HepG2 (cell line): ENCODE results near the gene COL9A2. TPM values are rescaled to one million over a fixed set of nuclear protein-coding genes. Genes with fewer than 3 reads are reported as not detected.
A peak's percentile ranks its signal among the peaks of the same experiment; 100 is the strongest.

Experiments used
- CBX2 ChIP-seq, 2 experiments: fragments of 200-600 bp in 1 of 2; sonication (generic); formaldehyde crosslinking in 1 of 2; IDR thresholded peaks; 2 replicates each; pipeline versions ENCODE4 v1.7.0 to v1.8.1; 2018 to 2022; ENCODE audit warnings: low read depth in 2 of 2, low read length in 1 of 2, mild to moderate bottlenecking in 1 of 2, missing genetic modification reagents in 1 of 2
- CEBPG ChIP-seq: IDR thresholded peaks from 2 replicates; pipeline ENCODE4 v1.6.1; 2016
- CTCF ChIP-seq: sonication (generic); formaldehyde crosslinking; IDR thresholded peaks from 2 replicates; pipeline ENCODE4 v1.5.0; 2020; ENCODE audit warnings: mild to moderate bottlenecking, missing genetic modification reagents, moderate library complexity
- ELF1 ChIP-seq: sonication (generic); formaldehyde crosslinking; IDR thresholded peaks from 2 replicates; pipeline ENCODE4 v1.4.0; 2020; ENCODE audit warnings: missing genetic modification reagents
- FOXK1 ChIP-seq: sonication (generic); formaldehyde crosslinking; IDR thresholded peaks from 2 replicates; pipeline ENCODE4 v1.4.0; 2020; ENCODE audit warnings: low read depth, missing genetic modification reagents, borderline replicate concordance
- FOXO4 ChIP-seq: sonication (generic); formaldehyde crosslinking; conservative IDR thresholded peaks from 2 replicates; pipeline ENCODE4 v1.8.1; 2023; ENCODE audit warnings: missing genetic modification reagents
- GFI1 ChIP-seq: sonication (generic); formaldehyde crosslinking; IDR thresholded peaks from 2 replicates; pipeline ENCODE4 v1.5.0; 2020; ENCODE audit warnings: missing genetic modification reagents, mild to moderate bottlenecking, borderline replicate concordance
- HHEX ChIP-seq: IDR thresholded peaks from 2 replicates; pipeline ENCODE4 v1.6.1; 2016; ENCODE audit warnings: control low read depth
- HMG20B ChIP-seq: conservative IDR thresholded peaks from 2 replicates; pipeline ENCODE4 v1.6.1; 2016; ENCODE audit warnings: missing genetic modification reagents, missing compliant biosample characterization
- KDM4B ChIP-seq: sonication (generic); formaldehyde crosslinking; IDR thresholded peaks from 2 replicates; pipeline ENCODE4 v1.4.0; 2020; ENCODE audit warnings: missing genetic modification reagents
- MLLT10 ChIP-seq: sonication (generic); formaldehyde crosslinking; IDR thresholded peaks from 2 replicates; pipeline ENCODE4 v1.4.0; 2020; ENCODE audit warnings: missing genetic modification reagents
- PAX8 ChIP-seq: sonication (generic); formaldehyde crosslinking; IDR thresholded peaks from 2 replicates; pipeline ENCODE4 v1.8.0; 2022; ENCODE audit warnings: mild to moderate bottlenecking, missing genetic modification reagents, borderline replicate concordance
- PHF8 ChIP-seq: sonication (generic); formaldehyde crosslinking; IDR thresholded peaks from 2 replicates; pipeline ENCODE4 v1.5.0; 2020; ENCODE audit warnings: missing genetic modification reagents
- RBM22 ChIP-seq: fragments of 200-400 bp; formaldehyde crosslinking; optimal IDR thresholded peaks from 2 replicates; pipeline ENCODE3; 2017; ENCODE audit warnings: mild to moderate bottlenecking, low read length, moderate library complexity
- RCOR2 ChIP-seq: IDR thresholded peaks from 2 replicates; pipeline ENCODE4 v1.6.1; 2016; ENCODE audit warnings: missing biosample characterization, missing genetic modification reagents
- SAP130 ChIP-seq: IDR thresholded peaks from 2 replicates; pipeline ENCODE4 v1.6.1; 2016; ENCODE audit warnings: low read depth
- SMARCC2 ChIP-seq: fragments of 450-650 bp; IDR thresholded peaks from 2 replicates; pipeline ENCODE4 v1.6.1; 2017; ENCODE audit warnings: antibody characterized with exemption, mild to moderate bottlenecking
- U2AF1 ChIP-seq: fragments of 200-400 bp; formaldehyde crosslinking; optimal IDR thresholded peaks from 2 replicates; pipeline ENCODE3; 2017; ENCODE audit warnings: mild to moderate bottlenecking, low read depth, low read length
- ZNF124 ChIP-seq: sonication (generic); formaldehyde crosslinking; IDR thresholded peaks from 2 replicates; pipeline ENCODE4 v1.4.0; 2020; ENCODE audit warnings: missing genetic modification reagents
- ZNF234 ChIP-seq: sonication (generic); formaldehyde crosslinking; conservative IDR thresholded peaks from 2 replicates; pipeline ENCODE4 v1.5.1; 2020; ENCODE audit warnings: mild to moderate bottlenecking, missing genetic modification reagents
- ZNF260 ChIP-seq: sonication (generic); formaldehyde crosslinking; IDR thresholded peaks from 2 replicates; pipeline ENCODE4 v1.4.0; 2020; ENCODE audit warnings: missing genetic modification reagents, low read depth, mild to moderate bottlenecking, borderline replicate concordance
- ZNF331 ChIP-seq: sonication (generic); formaldehyde crosslinking; IDR thresholded peaks from 2 replicates; pipeline ENCODE4 v1.4.0; 2020; ENCODE audit warnings: missing genetic modification reagents
- ZNF772 ChIP-seq: sonication (generic); formaldehyde crosslinking; IDR thresholded peaks from 2 replicates; pipeline ENCODE4 v1.5.0; 2020; ENCODE audit warnings: mild to moderate bottlenecking, missing genetic modification reagents
- polyA plus RNA-seq, 8 experiments: library from polyadenylated mRNA; depleted of rRNA in 3 of 8; stranded (reverse) in 7 of 8; unstranded in 1 of 8; fragments of >200 nt; fragmentation: Illumina TruSeq in 4 of 8; extraction: Trizol in 4 of 8; gene quantifications; 2 replicates each; pipeline versions ENCODE4 v1.2.1 to v1.2.3, GENCODE V29; 2011 to 2016; ENCODE audit warnings: low read depth in 4 of 8, missing spikeins in 1 of 8, mixed read lengths in 1 of 8; ENCODE audit not compliant: insufficient read depth in 1 of 8
- total RNA-seq, 5 experiments: library from RNA; depleted of rRNA; stranded (reverse); fragments of >200 nt; fragmentation: Illumina TruSeq; extraction: Trizol; gene quantifications; 2 replicates each; pipeline ENCODE4 v1.2.3, GENCODE V29; 2016; ENCODE audit warnings: low read depth in 1 of 5
- TF ChIP-seq, protein P1 (sequence below): sonication (generic); formaldehyde crosslinking; IDR thresholded peaks from 2 replicates; pipeline ENCODE4 v1.8.1; 2022; ENCODE audit warnings: mild to moderate bottlenecking, missing genetic modification reagents
- TF ChIP-seq, protein P2 (sequence below): IDR thresholded peaks from 2 replicates; pipeline ENCODE4 v1.6.1; 2012; ENCODE audit warnings: low read depth, low read length, improper control_type of control experiment
- TF ChIP-seq, protein P3 (sequence below): sonication (generic); formaldehyde crosslinking; conservative IDR thresholded peaks from 2 replicates; pipeline ENCODE4 v1.8.0; 2022; ENCODE audit warnings: missing genetic modification reagents

The COL9A2 gene
- total and polyA plus RNA-seq, 2 of the 13 experiments (the other 11 are each of a cell fraction or from before 2014, with no cell fraction given), result 20.2 to 26.9 TPM

- TF ChIP-seq ZNF260 (CRISPR knock-in tag) (no peak), HHEX (CRISPR knock-in tag) (no peak), ZNF331 (CRISPR knock-in tag) (no peak), ZNF772 (no peak), FOXO4 (no peak), FOXK1 (CRISPR knock-in tag) (no peak), CBX2 (IDR thresholded peaks at IDR 0.05; ENCODE audit: low read depth, low read length) (no peak), CBX2 (CRISPR knock-in tag; IDR thresholded peaks at IDR 0.05; ENCODE audit: low read depth) (no peak), ZNF234 (no peak), GFI1 (CRISPR knock-in tag) (peak; percentile 94), CTCF (CRISPR knock-in tag) (peak; percentile 35), SAP130 (no peak), SMARCC2 (no peak), CEBPG (CRISPR knock-in tag) (0 out of 2 replicates have a peak, but pooled peaks have one; percentile 5), ZNF124 (CRISPR knock-in tag) (no peak), KDM4B (CRISPR knock-in tag) (no peak), ELF1 (no peak), MLLT10 (no peak), U2AF1 (no peak), PAX8 (CRISPR knock-in tag) (no peak), RBM22 (no peak), HMG20B (0 out of 2 replicates have a peak, but pooled peaks have one; percentile 36), RCOR2 (CRISPR knock-in tag) (no peak), PHF8 (CRISPR knock-in tag) (no peak)
- TF ChIP-seq, protein P1, sequence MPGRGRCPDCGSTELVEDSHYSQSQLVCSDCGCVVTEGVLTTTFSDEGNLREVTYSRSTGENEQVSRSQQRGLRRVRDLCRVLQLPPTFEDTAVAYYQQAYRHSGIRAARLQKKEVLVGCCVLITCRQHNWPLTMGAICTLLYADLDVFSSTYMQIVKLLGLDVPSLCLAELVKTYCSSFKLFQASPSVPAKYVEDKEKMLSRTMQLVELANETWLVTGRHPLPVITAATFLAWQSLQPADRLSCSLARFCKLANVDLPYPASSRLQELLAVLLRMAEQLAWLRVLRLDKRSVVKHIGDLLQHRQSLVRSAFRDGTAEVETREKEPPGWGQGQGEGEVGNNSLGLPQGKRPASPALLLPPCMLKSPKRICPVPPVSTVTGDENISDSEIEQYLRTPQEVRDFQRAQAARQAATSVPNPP, result no peak
- TF ChIP-seq, protein P2, sequence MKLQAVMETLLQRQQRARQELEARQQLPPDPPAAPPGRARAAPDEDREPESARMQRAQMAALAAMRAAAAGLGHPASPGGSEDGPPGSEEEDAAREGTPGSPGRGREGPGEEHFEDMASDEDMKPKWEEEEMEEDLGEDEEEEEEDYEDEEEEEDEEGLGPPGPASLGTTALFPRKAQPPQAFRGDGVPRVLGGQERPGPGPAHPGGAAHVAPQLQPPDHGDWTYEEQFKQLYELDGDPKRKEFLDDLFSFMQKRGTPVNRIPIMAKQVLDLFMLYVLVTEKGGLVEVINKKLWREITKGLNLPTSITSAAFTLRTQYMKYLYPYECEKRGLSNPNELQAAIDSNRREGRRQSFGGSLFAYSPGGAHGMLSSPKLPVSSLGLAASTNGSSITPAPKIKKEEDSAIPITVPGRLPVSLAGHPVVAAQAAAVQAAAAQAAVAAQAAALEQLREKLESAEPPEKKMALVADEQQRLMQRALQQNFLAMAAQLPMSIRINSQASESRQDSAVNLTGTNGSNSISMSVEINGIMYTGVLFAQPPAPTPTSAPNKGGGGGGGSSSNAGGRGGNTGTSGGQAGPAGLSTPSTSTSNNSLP, result peak; percentile 27; the same call in 1 of the 2 replicates
- TF ChIP-seq, protein P3, sequence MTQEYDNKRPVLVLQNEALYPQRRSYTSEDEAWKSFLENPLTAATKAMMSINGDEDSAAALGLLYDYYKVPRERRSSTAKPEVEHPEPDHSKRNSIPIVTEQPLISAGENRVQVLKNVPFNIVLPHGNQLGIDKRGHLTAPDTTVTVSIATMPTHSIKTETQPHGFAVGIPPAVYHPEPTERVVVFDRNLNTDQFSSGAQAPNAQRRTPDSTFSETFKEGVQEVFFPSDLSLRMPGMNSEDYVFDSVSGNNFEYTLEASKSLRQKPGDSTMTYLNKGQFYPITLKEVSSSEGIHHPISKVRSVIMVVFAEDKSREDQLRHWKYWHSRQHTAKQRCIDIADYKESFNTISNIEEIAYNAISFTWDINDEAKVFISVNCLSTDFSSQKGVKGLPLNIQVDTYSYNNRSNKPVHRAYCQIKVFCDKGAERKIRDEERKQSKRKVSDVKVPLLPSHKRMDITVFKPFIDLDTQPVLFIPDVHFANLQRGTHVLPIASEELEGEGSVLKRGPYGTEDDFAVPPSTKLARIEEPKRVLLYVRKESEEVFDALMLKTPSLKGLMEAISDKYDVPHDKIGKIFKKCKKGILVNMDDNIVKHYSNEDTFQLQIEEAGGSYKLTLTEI (CRISPR knock-in tag), result no peak
Observed at GRCh38 chr1:40344597-40344996, 27.5 kb upstream of the COL9A2 start (continued).
